GM12874 (cell line): ENCODE measurements around the gene NUDT16.

Source experiments
- CTCF ChIP-seq: IDR thresholded peaks from 2 replicates; pipeline ENCODE4 v1.5.1; 2011; ENCODE audit warnings: low read depth, mild to moderate bottlenecking, control low read depth, low read length, moderate library complexity; ENCODE audit not compliant: insufficient read depth

The NUDT16 gene

GRCh38 chr3:131353016-131353877 lies 28.3 kb upstream of the NUDT16 start:
- no peak for TF ChIP-seq CTCF

GRCh38 chr3:131353986-131354385 lies 27.6 kb upstream of the NUDT16 start:
- TF ChIP-seq CTCF, result no peak

- TF ChIP-seq CTCF, result no peak
Observed at GRCh38 chr3:131356006-131356595, 25.5 kb upstream of the NUDT16 start.

GRCh38 chr3:131357275-131357674 lies 24.3 kb upstream of the NUDT16 start:
- TF ChIP-seq CTCF, result no peak

DNA sequence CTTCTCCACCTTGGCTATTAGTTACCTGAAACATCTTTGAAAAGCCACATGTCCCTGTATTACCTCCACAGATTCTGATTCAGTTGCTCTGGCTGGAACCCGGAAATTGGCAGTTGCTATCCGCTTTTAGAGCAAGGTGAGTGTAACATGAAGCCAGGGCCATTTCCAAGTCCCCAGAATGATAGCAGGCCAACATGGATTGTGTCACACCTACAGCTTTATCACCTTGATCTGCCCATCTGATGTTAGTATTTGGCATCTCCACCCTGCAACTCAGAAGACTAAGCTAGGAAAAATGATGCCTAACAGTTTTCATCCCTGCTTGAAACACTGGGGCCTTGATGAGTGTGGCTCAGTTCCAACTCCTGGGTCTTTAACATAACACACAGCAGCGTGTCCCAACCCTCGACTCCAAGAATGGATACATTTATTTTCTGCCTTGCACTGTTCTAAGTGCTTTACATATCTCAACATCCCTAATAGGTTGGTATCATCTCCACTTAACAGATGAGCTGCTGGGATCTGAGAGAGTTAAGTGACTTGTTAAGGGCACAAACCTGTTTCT lies 21.3 kb upstream of the NUDT16 start:
- TF ChIP-seq CTCF, result no peak

GRCh38 chr3:131361464-131362421 lies 19.8 kb upstream of the NUDT16 start:
- TF ChIP-seq CTCF, result no peak

- TF ChIP-seq CTCF, result no peak
Observed at GRCh38 chr3:131363275-131363674, 18.3 kb upstream of the NUDT16 start.
